ENCODE results near the gene FOXD1. TPM values are rescaled to one million over a fixed set of nuclear protein-coding genes. Genes with fewer than 3 reads are reported as not detected.
A peak's percentile ranks its signal among the peaks of the same experiment; 100 is the strongest.
"Not testable (repeated sequence)": the region's sequence is repeated elsewhere in the genome, so short reads cannot be mapped to it uniquely, and the experiment has no call there.

The FOXD1 gene
- total RNA-seq, 1 donor: 4.2 TPM

GRCh38 chr5:73484511-73484910, 35.9 kb upstream of the FOXD1 start:
- TF ChIP-seq, protein P1, sequence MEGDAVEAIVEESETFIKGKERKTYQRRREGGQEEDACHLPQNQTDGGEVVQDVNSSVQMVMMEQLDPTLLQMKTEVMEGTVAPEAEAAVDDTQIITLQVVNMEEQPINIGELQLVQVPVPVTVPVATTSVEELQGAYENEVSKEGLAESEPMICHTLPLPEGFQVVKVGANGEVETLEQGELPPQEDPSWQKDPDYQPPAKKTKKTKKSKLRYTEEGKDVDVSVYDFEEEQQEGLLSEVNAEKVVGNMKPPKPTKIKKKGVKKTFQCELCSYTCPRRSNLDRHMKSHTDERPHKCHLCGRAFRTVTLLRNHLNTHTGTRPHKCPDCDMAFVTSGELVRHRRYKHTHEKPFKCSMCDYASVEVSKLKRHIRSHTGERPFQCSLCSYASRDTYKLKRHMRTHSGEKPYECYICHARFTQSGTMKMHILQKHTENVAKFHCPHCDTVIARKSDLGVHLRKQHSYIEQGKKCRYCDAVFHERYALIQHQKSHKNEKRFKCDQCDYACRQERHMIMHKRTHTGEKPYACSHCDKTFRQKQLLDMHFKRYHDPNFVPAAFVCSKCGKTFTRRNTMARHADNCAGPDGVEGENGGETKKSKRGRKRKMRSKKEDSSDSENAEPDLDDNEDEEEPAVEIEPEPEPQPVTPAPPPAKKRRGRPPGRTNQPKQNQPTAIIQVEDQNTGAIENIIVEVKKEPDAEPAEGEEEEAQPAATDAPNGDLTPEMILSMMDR (IDR thresholded peaks at IDR 0.05; ENCODE audit: insufficient read depth, low read length): no peak
- no peak for DNase-seq (ENCODE audit: low read depth)
- H3K4me3 ChIP-seq (ENCODE audit: low read depth, low read length): no peak overlapping the region

DNA sequence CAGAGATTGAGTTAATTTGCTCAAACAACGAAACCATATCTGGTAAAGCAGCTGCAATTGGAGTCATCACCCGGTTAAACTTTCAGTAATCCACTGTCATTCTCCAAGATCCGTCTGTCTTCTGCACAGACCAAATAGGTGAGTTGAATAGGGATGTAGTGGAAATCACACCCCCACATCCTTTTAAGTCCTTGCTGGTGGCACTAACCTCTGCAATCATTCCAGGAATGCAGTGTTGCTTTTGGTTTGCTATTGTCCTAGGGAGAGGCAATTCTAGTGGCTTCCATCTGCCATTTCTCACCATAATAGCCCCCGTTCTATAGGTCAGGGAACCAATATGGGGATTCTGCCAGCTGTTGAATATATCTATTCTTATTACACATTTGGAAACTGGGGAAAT, 35.1 kb upstream of the FOXD1 start:
- H3K4me3 ChIP-seq (ENCODE audit: low read depth, low read length): no peak overlapping the region
- no peak for DNase-seq (ENCODE audit: low read depth)
- TF ChIP-seq, protein P1 (IDR thresholded peaks at IDR 0.05; ENCODE audit: insufficient read depth, low read length): no peak

DNA sequence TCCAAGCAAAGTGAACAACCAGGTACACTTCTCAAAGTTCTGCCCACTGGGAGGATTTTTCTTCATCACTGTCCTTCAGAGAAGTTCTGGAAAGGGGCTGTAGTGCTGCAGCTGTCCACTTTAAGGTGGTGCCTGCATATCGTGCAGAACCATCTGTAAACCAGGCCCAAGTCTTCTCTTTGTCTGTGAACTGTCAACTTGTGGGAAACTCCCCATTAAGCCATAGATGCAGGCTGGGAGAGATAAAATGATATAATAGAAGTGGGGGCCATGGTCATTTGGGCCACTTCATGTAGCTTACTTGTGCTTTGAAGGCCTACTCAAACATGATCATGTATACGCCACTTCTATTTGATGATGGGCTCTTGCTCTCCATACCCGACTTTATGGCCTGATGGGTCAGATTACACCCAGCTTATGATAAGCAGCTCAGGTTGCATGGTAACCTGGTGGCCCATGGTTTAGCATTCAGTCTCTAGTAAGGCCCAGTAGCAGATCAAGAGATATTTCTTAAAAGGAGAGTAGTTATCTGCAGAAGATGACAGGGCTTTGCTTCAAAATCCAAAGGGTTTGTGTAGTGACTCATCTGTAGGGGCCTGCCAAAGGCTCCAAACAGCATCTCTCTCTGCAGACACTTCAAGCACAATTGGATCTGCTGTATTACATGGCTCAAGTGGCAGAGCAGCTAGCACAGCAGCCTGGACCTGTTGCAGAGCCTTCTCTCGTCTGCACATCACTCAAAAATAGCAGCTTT, 34.0 kb upstream of the FOXD1 start:
- no peak overlapping the region for H3K4me3 ChIP-seq (ENCODE audit: low read depth, low read length)
- DNase-seq (ENCODE audit: low read depth): peak; percentile 83
- TF ChIP-seq, protein P1 (IDR thresholded peaks at IDR 0.05; ENCODE audit: insufficient read depth, low read length): no peak

DNA sequence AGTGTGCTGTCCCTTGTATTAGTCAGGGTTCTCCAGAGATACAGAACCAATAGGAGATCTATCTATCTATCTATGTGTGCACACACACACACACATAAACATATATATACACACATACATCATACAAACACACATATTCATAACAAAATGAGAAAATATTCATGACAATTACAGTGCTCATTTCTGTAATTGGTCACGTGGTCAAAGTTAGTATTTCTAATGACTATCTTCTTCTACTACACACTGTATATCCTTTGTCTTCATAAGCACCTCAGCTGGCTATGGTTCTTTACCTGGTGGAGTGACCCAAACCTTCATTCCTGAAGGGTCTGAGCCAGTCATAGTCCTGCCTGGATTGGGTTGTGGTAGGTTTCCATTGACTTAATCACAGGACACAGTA, 31.9 kb upstream of the FOXD1 start:
- TF ChIP-seq, protein P1 (IDR thresholded peaks at IDR 0.05; ENCODE audit: insufficient read depth, low read length): no peak
- no peak overlapping the region for H3K4me3 ChIP-seq (ENCODE audit: low read depth, low read length)
- no peak for DNase-seq (ENCODE audit: low read depth)

GRCh38 chr5:73472116-73472515, 23.5 kb upstream of the FOXD1 start:
- H3K4me3 ChIP-seq (ENCODE audit: low read depth, low read length): no peak overlapping the region
- TF ChIP-seq, protein P1 (IDR thresholded peaks at IDR 0.05; ENCODE audit: insufficient read depth, low read length): no peak
- no peak for DNase-seq (ENCODE audit: low read depth)

- TF ChIP-seq, protein P1 (IDR thresholded peaks at IDR 0.05; ENCODE audit: insufficient read depth, low read length): no peak
- DNase-seq (ENCODE audit: low read depth): no peak
- no peak overlapping the region for H3K4me3 ChIP-seq (ENCODE audit: low read depth, low read length)
Measured at GRCh38 chr5:73471654-73472053, 23.1 kb upstream of the FOXD1 start.

DNA sequence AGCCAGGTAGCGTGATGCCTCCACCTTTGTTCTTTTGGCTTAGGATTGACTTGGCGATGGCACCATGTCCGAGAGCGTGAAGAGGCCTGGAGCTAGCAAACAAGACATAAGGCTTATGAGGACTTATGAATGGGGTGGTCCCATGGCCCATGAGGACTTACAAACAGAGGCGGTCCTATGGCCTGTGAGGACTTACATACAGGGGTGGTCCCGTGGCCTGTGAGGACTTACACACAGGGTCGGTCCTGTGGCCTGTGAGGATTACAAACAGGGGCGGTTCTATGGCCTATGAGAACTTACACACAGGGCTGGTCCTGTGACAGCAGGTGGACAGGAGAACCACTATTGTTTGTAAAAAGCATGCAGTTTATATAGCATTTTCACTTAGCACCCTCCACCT, 21.3 kb upstream of the FOXD1 start:
- DNase-seq (ENCODE audit: low read depth): no peak
- H3K4me3 ChIP-seq (ENCODE audit: low read depth, low read length): no peak overlapping the region
- TF ChIP-seq, protein P1 (IDR thresholded peaks at IDR 0.05; ENCODE audit: insufficient read depth, low read length): no peak

DNA sequence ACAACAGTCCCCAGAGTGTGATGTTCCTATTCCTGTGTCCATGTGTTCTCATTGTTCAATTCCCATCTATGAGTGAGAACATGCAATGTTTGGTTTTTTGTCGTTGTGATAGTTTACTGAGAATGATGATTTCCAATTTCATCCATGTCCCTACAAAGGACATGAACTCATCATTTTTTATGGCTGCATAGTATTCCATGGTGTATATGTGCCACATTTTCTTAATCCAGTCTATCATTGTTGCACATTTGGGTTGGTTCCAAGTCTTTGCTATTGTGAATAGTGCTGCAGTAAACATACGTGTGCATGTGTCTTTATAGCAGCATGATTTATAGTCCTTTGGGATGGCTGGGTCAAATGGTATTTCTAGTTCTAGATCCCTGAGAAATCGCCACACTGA, 20.1 kb upstream of the FOXD1 start:
- not testable (repeated sequence) for H3K4me3 ChIP-seq (ENCODE audit: low read depth, low read length); DNase-seq (ENCODE audit: low read depth)
